8988T (cell line): ENCODE measurements around the gene ZNF423.

Experiments used
- DNase-seq: peaks from one replicate; pipeline ENCODE4 v3.0.0; 2011

The ZNF423 gene

GRCh38 chr16:49660626-49661025 lies 195.3 kb downstream of the ZNF423 start:
- no peak for DNase-seq

- no peak for DNase-seq
Observed at GRCh38 chr16:49659356-49659755, 196.6 kb downstream of the ZNF423 start.

DNA sequence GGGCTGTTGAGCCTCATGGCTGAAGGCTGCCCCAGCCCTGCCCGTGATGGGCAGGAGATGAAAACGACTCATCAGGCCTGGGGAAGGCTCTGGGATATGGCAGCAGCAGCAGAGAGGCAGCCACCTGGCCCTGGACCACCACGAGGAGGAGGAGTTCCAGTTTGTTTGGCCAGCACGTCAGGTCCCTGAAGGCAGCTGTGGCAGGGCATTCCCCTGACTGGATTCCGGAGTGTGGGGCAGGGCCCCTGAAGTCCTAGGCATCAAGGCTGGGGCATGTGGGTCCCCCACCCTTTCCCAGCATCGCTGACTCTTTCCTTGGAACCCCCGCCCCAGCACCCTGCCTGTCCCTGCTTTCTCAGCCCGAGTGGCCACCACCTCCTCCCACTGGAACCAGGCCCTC lies 197.4 kb downstream of the ZNF423 start:
- DNase-seq: no peak

- DNase-seq: no peak
Observed at GRCh38 chr16:49657736-49658465, 198.0 kb downstream of the ZNF423 start.

- DNase-seq: no peak
Observed at GRCh38 chr16:49654425-49654824, 201.5 kb downstream of the ZNF423 start.

DNA sequence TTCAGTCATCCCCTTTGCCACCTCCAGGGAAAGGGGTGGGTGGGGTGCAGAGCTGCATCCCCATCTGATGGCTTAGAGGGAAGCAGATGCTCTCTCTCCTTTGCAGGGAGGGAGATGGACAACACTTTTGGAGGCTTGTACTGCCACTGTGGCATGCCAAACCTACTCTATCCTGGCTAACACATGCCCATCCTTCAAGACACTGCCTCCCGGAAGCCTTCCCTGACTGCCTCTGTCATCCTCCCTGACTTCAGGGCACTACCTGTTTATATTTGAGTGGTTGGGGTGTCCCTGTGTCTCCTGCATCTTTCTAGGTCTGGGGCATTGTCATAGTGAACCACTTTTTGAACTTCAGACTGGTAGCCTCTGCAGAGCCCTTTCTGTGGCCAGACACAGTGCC lies 202.3 kb downstream of the ZNF423 start:
- no peak for DNase-seq

GRCh38 chr16:49653173-49653570 lies 202.7 kb downstream of the ZNF423 start:
- no peak for DNase-seq

DNA sequence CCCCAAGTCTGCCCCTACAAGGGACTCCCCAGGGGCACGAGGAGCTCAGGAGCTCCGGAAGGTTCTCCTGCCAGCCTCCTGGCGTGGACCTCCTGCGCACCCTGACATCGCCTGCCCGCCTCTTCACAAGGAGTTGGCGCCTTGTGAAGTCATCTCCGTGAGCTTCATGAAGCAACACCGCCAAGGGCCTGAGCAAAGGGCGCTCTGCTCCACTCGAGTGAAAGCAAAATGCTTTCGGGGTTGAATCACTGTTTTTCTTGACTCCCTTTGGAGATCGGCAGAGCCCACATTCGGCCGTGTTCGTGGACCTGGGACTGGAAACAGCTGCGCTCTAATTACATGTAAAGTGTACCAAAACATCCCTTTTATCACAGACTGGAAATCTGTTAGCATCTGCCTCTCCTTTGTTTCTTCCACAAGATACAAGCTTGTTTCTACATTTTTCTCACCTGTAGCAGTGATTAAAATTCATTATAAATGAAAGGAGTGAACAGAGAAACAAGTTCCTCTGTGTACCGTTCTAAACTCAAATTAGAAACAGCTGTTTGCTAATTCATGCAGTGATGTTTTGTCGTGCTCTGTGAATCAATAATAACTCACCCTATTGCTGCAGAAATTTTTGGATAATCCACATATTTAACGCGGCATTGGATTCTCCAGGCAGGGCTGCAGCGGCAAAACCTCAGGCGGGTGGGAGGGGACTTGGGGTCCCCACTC lies 203.3 kb downstream of the ZNF423 start:
- no peak for DNase-seq

DNA sequence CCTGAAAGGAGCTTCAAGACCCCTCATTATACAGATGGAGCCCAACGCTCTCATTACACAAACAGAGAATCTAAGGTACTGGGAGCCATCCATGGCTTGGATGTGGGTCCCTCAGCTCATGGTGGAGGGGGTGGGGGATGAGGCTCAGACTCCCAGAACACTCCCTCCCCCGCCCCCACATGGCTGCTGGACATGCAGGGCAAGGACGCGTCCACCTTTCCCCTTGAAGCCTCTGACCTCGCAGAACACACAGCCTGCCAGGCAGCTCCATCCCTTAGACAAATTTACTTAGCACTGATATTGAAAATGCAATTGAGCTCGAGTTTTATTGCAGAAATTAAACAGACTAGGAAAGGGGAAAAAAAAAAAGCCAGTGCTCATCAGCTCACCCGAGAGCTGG lies 203.9 kb downstream of the ZNF423 start:
- no peak for DNase-seq

DNA sequence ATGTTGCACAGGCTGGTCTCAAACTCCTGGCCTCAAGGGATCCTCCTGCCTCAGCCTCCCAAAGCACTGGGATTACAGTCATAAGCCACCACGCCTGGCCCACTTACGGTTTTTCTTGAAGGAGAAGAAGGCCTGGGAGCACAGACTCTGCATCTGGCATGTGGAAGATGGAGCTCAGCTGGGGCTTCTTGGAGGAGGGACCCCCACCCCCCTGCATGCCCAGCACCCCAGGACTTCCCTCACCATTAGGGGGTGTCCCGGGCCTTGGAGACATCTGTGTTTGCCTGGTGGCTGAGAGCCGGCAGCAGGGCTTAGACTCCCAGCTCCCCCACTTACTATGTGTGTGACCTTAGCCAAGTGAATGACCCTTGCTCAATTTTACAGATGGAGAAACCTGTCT lies 204.7 kb downstream of the ZNF423 start:
- no peak for DNase-seq

- no peak for DNase-seq
Observed at GRCh38 chr16:49650603-49651002, 205.3 kb downstream of the ZNF423 start.

DNA sequence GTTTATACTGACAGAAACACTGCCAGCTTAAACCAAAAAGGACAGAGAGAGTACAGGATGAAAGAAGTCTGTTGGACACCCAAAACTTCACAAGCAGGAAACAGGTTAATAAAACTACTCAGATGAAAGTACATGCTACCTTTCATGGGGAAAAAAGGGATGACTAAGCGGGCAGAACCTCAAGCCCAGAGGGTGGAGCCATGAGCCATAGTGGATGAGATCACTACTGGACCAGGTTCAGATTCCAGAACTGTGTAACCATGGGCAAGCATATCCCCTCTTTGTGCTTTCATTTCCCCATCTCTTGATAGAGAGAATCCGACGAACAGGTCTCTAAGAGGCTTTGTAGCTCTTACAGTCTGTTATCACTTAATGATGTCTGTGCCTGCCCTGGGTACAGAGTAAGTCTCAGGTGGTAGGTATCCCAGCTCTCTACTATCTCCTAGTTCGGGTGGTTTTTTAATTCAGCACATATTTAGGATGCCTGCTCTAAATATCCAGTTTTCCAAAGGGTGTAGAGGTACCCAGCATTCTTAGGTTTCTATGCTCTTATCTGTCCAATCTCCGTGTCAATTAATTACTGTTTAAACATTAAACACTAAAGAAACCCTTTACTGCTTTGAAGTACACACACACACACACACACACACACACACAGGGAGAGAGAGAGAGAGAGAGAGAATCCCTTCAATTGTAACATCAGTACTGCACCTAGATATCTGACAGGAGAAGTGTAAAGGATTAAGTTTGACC lies 206.7 kb downstream of the ZNF423 start:
- DNase-seq: no peak

DNA sequence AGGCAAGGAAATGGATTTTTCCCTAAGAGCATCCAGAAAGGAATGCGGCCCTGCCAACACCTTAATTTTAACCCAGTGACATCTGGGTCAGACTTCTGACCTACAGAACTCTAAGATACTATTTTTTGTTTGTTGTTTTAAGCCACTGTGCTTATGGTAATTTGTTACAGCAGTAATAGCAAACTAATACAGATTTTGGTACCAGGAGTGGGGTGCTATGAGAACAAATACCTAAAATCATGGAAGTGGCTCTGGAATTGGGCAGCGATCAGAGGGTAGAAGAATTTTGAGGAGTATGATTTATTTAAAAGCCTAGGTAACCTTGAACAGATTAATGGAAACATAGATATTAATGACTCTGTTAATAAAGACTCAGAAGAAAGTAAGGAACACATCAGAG lies 208.2 kb downstream of the ZNF423 start:
- no peak for DNase-seq

DNA sequence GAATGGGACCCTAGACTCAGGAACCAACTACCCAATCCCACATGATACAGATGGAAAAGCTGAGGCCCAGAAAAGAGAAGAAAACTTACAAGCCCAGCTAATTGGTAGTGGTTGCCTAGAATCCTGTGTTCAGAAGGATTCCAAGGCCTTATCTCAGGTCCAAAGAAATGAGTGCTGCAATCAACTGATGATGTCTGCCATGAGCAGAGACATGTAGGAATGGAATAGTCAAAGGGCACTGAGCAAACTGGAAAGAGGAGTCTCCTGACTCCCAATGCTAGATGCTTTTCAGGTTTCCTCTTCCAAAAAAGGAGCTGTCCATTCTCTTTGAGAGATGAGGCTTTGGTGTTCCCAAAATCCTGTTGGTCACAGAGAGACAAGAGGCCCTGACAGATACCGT lies 210.6 kb downstream of the ZNF423 start:
- no peak for DNase-seq

- DNase-seq: no peak
Observed at GRCh38 chr16:49644145-49644463, 211.8 kb downstream of the ZNF423 start.

DNA sequence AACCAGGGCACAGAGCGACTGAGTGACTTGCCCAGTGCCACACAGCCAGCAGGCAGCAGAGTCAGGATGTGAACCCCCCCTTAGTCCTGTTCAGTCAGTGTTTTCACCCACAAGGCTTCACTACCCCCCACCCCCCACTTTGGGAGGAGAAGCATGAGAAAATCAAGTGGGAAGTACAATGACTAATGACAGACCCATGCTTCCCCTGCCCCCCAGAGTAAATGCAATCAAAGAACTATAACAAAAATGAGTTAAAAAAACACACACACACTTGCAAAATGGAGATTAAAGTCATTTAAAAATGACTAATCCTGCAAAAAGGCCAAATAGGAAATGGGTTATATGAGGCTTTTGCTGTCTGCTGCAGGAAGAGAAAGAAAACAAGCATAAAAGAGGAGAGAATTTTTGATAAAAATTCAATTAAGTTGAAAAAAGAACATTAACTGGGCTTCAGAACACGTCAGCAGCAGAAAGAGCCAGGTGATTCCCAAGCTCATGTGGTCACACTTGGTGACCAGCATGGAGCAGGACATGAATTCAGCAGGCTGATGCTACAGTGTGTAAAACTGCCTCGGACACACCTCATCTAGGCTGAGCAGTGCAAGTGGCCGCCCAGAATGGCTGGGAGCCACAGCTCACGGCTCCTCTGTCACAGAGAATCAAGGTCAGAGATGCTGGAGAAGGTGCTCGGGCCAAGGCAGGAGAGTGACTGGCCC lies 212.3 kb downstream of the ZNF423 start:
- DNase-seq: no peak

DNA sequence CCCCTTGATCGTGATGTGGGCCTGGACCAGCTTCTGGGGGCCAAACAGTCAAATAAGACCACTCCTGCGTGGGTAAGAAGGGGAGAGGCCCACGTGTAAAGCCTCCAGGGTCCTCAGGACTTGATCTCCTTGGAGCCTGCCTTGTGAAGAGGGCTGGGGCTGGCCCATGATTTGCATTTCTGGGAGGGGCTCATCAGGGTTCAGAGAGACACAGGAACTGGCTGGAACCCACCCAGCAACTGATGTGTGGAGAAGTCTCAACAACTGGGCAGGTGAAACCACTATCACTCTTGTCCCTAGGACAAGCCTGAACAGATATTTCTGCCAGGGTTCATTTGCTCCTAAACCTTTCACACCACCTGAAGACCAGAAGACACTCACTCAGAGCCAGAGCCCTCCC lies 214.7 kb downstream of the ZNF423 start:
- no peak for DNase-seq

GRCh38 chr16:49640581-49640980 lies 215.3 kb downstream of the ZNF423 start:
- no peak for DNase-seq

- no peak for DNase-seq
Observed at GRCh38 chr16:49639739-49640431, 216.0 kb downstream of the ZNF423 start.

DNA sequence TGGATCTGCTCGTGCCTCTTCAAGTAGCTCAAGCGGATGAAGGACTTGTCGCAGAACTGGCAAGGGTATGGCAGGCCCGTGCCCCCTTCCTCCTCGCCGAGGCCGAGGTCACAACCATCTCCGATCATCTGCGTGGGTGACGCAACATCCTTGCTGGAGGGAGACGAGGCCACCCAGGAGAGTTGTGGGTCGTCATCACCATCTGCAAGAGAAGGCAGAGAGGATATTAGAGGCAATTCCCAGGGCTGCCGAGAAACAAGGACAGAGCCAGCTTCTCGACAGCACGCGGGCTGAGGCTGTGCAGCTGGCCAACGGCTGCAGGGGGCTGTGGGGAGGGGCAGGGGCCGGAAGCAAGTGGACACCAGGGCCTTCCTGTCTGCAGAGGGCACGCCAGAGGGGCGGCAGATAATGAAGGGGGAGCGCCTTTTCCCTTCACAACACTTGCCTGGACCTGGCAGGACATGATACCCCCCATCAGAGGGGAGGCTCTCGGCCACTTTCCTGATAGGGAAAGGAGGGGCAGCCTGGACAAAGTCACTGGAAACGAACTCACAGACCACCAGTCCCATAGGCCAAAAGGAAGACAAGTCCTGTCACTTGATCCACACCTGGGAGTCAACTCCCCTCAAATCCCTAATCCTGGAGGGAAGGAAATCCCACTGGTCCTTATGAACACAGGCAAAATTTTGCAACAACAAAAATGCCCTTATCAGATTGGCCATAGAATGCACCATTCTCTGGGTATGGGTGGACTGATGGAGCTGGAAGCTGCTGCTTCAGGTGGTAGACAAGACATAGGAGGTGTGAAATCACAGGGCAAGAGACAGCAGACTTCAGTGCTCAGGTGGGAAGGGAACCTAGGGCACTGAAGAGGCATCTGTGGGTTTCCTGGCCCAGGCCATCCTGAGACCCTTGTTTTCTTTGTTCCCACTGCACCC lies 217.0 kb downstream of the ZNF423 start:
- DNase-seq: no peak

DNA sequence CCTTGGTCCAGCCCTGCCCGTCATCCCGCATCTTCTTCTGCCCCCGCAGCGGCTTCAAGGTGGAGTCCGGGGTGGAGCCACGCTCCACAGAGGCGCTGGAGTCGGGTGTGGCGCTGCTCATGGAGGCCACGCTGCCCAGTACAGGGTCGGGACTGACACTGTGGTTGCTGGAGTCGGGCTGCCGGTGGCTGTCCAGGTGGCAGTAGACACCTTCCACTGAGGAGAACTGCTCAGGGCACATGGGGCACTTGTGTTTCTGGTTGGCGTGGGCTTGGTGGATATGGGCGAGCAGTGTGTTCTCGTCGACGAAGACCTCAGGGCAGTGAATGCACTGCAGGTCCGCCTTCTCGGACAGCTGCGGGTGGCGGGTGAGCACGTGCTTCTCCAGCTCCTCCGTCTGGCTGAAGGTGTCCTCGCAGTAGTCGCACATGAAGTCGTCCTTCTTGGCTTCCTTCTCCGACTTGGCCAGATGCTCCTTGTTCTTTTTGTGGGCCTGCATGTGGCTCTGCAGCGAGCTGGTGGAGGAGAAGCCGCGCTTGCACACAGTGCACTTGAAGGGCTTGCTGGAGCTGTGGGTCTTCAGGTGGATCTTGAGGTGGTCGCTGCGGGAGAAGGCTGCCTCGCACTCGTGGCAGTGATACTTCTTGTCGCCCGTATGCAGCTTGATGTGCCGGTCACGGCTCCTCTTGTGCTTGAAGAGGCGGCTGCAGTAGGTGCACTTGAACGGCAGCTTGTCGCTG lies 217.8 kb downstream of the ZNF423 start:
- no peak for DNase-seq
